Sigmoid colon (tissue), 7 donors: ENCODE data around the gene FUNDC2. TPM values are rescaled to one million over a fixed set of nuclear protein-coding genes. Genes with fewer than 3 reads are reported as not detected.

ENCODE experiments used
- DNase-seq: peaks from one replicate; pipeline ENCODE4 v3.0.0-alpha.2; 2019
- H3K27ac ChIP-seq, 4 donors: fragments of 200-600 bp; sonication (generic); one replicate each; pipeline ENCODE4 v1.5.1; 2016 to 2019; ENCODE audit warnings: mild to moderate bottlenecking in 1 of 4
- H3K27me3 ChIP-seq, 3 donors: fragments of 200-600 bp; sonication (generic); one replicate each; pipeline ENCODE4 v1.5.1; 2019; ENCODE audit warnings: mild to moderate bottlenecking in 1 of 3
- H3K36me3 ChIP-seq, 4 donors: fragments of 200-600 bp; sonication (generic); one replicate each; pipeline ENCODE4 v1.5.1; 2016 to 2019
- H3K4me1 ChIP-seq, 4 donors: fragments of 200-600 bp; sonication (generic); one replicate each; pipeline ENCODE4 v1.5.1; 2017 to 2019
- H3K4me3 ChIP-seq, 4 donors: fragments of 200-600 bp; sonication (generic); one replicate each; pipeline ENCODE4 v1.5.1; 2017 to 2019; ENCODE audit warnings: mild to moderate bottlenecking in 2 of 4, moderate library complexity in 1 of 4
- H3K9me3 ChIP-seq, 4 donors: fragments of 200-600 bp in 3 of 4; sonication (generic) in 3 of 4; one replicate each; pipeline versions ENCODE4 v1.5.1 to v1.6.1; 2013 to 2019
- EP300 ChIP-seq, 4 donors: sonication (generic); formaldehyde crosslinking; IDR thresholded peaks; one replicate each; pipeline ENCODE4 v1.6.1; 2017; ENCODE audit warnings: antibody characterized with exemption in 4 of 4
- POLR2A ChIP-seq, 2 donors: fragments of 450-650 bp; IDR thresholded peaks; one replicate each; pipeline ENCODE4 v1.6.1; 2016; ENCODE audit warnings: antibody characterized with exemption in 2 of 2, mild to moderate bottlenecking in 2 of 2, moderate library complexity in 2 of 2
- POLR2AphosphoS5 ChIP-seq, 4 donors: sonication (generic); formaldehyde crosslinking; IDR thresholded peaks; one replicate each; pipeline ENCODE4 v1.6.1; 2017; ENCODE audit warnings: antibody characterized with exemption in 4 of 4
- WGBS, 2 donors: extraction: QIAGEN DNeasy Blood & Tissue Kit; methylation state at CpG; one replicate each; pipeline ENCODE4 v1.1.7; 2013; 5-methylcytosine and 5-hydroxymethylcytosine counted together
- intact Hi-C: fragments of 100-400 bp; cut with DNase I; formaldehyde crosslinking; loops from one replicate; pipeline ENCODE4 v1.15.1; 2023
- polyA plus RNA-seq, 3 donors: library from polyadenylated mRNA; stranded (reverse); fragments of 200-250 nt; gene quantifications; one replicate each; pipeline ENCODE4 v1.2.3, GENCODE V29; 2013
- total RNA-seq, 4 donors: library from RNA; depleted of rRNA; stranded (reverse); fragments of >200 nt; gene quantifications; one replicate each; pipeline ENCODE4 v1.1.0, GENCODE V29; 2016
- TF ChIP-seq, protein P1 (sequence below), 4 experiments: fragments of 450-650 bp in 3 of 4; fragments of 200-600 bp in 1 of 4; IDR thresholded peaks; one replicate each; pipeline ENCODE4 v1.5.1; 2016 to 2019; ENCODE audit warnings: antibody characterized with exemption in 4 of 4, mild to moderate bottlenecking in 3 of 4, moderate library complexity in 2 of 4
- donor health status: healthy with polysubstance abuse.
- donor health status: Bipolar disorder and iron deficiency.
- donor health status: healthy.

FUNDC2 gene
- total and polyA plus RNA-seq, 7 donors = 74.0 to 109 (median 96.4) TPM

DNA sequence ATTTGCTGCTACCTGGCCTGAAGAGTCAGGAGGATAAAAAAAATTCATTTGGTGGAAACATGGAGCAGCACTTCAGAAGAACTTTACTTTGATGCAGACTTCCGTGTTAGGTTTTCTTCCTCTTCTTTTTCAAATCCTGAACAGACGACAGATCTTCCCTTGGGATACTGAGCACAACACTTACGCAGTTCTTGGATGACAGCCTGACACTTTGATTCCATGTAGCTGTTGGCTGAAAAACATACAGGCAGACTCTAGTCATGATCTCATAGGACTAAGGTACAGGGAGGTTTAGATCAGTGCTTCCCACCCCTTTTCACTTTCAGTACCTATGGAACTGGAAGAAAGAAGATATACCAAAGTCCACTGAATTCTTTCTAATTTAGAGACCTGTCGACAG is 35.1 kb downstream of the FUNDC2 start:
- Histone ChIP-seq H3K4me1 (peaks cover 0 to 4% (median 2%) of the 10 kb centered on the region in 4 donors), H3K27me3 (no peaks in the 10 kb centered on the region), H3K4me3 (no peak overlapping the region), H3K9me3 (no peaks in the 10 kb centered on the region), H3K36me3 (peaks cover 0 to 5% (median 0%) of the 10 kb centered on the region in 4 donors), H3K27ac (peak overlapping the region in 2 of 4 donors; percentile 19 to 20)
- WGBS, 2 donors = 82 to 96% methylated on average over 4 of the region's 4 CpGs
- TF ChIP-seq, protein P1, sequence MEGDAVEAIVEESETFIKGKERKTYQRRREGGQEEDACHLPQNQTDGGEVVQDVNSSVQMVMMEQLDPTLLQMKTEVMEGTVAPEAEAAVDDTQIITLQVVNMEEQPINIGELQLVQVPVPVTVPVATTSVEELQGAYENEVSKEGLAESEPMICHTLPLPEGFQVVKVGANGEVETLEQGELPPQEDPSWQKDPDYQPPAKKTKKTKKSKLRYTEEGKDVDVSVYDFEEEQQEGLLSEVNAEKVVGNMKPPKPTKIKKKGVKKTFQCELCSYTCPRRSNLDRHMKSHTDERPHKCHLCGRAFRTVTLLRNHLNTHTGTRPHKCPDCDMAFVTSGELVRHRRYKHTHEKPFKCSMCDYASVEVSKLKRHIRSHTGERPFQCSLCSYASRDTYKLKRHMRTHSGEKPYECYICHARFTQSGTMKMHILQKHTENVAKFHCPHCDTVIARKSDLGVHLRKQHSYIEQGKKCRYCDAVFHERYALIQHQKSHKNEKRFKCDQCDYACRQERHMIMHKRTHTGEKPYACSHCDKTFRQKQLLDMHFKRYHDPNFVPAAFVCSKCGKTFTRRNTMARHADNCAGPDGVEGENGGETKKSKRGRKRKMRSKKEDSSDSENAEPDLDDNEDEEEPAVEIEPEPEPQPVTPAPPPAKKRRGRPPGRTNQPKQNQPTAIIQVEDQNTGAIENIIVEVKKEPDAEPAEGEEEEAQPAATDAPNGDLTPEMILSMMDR (IDR thresholded peaks at IDR 0.05) = no peak
- TF ChIP-seq EP300 (IDR thresholded peaks at IDR 0.05) = no peak
- TF ChIP-seq POLR2A (IDR thresholded peaks at IDR 0.05) = no peak
- TF ChIP-seq POLR2AphosphoS5 (IDR thresholded peaks at IDR 0.05) = no peak
- intact Hi-C loops = no loop called here
- no peak for DNase-seq

DNA sequence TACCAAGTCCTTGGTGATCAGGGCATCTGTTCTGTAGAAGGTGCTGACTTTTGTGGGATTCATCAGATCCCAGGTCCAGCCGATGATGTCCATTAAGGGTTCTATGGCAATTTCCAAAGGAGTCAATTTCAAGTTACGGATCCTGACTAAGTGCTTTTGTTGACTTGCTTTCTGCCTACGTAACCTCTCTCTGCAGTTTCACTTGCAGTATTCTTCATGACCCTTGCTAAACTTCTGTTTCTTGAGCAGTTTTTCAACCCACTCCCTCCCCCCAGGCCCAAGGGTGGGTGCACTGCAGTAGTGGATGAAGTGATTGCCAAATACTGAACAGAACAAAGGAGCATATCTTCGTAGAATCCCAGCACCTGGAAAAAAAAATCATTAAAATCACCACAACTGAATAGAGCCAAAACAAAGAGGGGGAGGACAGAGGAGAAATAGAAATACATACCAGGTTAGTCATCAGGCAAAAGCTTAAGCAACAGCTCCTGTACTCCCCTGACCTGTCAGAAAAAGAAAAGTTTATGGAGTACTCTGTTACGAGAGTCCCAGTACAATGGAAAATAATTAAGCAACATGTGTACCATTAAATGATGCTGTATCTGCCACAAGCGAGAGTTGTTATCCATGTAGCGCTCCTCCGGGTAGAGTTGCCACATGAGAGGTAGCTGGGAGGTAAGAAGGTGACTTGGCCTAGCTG is 38.5 kb downstream of the FUNDC2 start:
- no peak overlapping the region for H3K4me3 ChIP-seq
- H3K27me3 ChIP-seq = no peaks in the 10 kb centered on the region
- 88 to 91% methylated on average over 8 of the region's 8 CpGs for WGBS, 2 donors
- H3K36me3 ChIP-seq = peaks cover 0 to 5% (median 0%) of the 10 kb centered on the region in 4 donors
- intact Hi-C loops = no loop called here
- H3K4me1 ChIP-seq = peaks cover 0 to 19% (median 5%) of the 10 kb centered on the region in 4 donors
- no peak for TF ChIP-seq POLR2AphosphoS5 (IDR thresholded peaks at IDR 0.05)
- TF ChIP-seq EP300 (IDR thresholded peaks at IDR 0.05) = no peak
- TF ChIP-seq, protein P1 (IDR thresholded peaks at IDR 0.05) = no peak
- no peak for TF ChIP-seq POLR2A (IDR thresholded peaks at IDR 0.05)
- no peaks in the 10 kb centered on the region for H3K9me3 ChIP-seq
- no peak overlapping the region for H3K27ac ChIP-seq
- DNase-seq = no peak

DNA sequence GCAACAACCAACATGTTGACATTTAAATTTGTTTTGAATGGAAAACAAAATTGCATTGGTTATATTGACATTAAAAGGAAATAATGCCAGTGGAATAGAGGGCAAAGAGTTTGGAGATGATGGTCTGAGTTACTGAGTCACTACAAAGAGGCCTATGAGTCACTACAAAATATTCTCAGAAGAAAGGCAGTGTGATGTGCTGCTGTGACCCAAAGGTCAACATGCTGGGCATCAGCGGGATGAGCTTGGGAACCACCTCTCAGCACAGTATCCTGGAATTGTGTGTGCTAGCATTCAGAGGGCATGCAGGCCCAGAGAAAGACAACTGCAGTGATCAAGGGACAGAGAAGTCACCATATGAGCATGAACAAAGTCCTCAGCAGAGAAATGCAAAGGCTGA is 41.5 kb downstream of the FUNDC2 start:
- Histone ChIP-seq H3K9me3 (no peaks in the 10 kb centered on the region), H3K36me3 (no peaks in the 10 kb centered on the region), H3K27me3 (no peaks in the 10 kb centered on the region), H3K27ac (no peak overlapping the region), H3K4me1 (peaks cover 0 to 26% (median 5%) of the 10 kb centered on the region in 4 donors), H3K4me3 (no peak overlapping the region)
- no peak for DNase-seq
- intact Hi-C loops = no loop called here
- 69 to 76% methylated on average over 1 of the region's 1 CpG for WGBS, 2 donors
- TF ChIP-seq POLR2AphosphoS5 (IDR thresholded peaks at IDR 0.05) (no peak), POLR2A (IDR thresholded peaks at IDR 0.05) (no peak), EP300 (IDR thresholded peaks at IDR 0.05) (no peak)
- TF ChIP-seq, protein P1 (IDR thresholded peaks at IDR 0.05) = no peak

DNA sequence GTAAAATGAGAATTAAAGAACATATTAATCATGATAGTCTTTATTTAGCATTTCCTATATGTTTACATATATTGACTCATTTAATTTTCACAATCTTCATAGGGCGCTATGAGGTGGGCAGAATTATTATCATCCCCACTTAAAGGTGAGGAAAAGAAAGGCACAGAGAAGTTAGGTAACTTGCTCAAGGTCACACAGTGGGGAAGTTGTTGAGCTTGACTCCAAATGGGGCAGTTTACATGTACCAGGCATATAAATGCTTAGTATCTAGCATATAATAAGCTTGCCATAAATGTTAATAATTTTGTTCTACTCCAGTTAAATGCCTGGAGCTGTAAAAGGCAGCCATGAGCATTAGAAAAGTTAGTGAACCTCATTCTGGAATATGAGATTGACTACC is 42.8 kb downstream of the FUNDC2 start:
- peaks cover 0 to 26% (median 5%) of the 10 kb centered on the region in 4 donors for H3K4me1 ChIP-seq
- H3K27ac ChIP-seq = no peak overlapping the region
- no peaks in the 10 kb centered on the region for H3K36me3 ChIP-seq
- H3K4me3 ChIP-seq = peak overlapping the region in 2 of 4 donors; percentile 61
- intact Hi-C loops = no loop called here
- no peaks in the 10 kb centered on the region for H3K9me3 ChIP-seq
- no peak for DNase-seq
- TF ChIP-seq POLR2A (IDR thresholded peaks at IDR 0.05) (no peak), POLR2AphosphoS5 (IDR thresholded peaks at IDR 0.05) (no peak), EP300 (IDR thresholded peaks at IDR 0.05) (no peak)
- TF ChIP-seq, protein P1 (IDR thresholded peaks at IDR 0.05) = no peak
- H3K27me3 ChIP-seq = no peaks in the 10 kb centered on the region
- WGBS, 2 donors = 81 to 95% methylated on average over 1 of the region's 1 CpG
